Ovary (tissue), 9 donors: ENCODE data around the gene EXOC3. TPM values are rescaled to one million over a fixed set of nuclear protein-coding genes. Genes with fewer than 3 reads are reported as not detected.

Source experiments
- DNase-seq, 5 donors: peaks; one replicate each; pipeline ENCODE4 v3.0.0-alpha.2; 2019 to 2020
- H3K27ac ChIP-seq, 2 donors: fragments of 200-600 bp; one replicate each; pipeline versions ENCODE4 v1.5.1 to v1.8.0; 2019 to 2022
- H3K27me3 ChIP-seq: fragments of 200-600 bp; one replicate; pipeline ENCODE4 v1.8.0; 2022
- H3K36me3 ChIP-seq: fragments of 200-600 bp; sonication (generic); one replicate; pipeline ENCODE4 v1.5.1; 2019
- H3K4me1 ChIP-seq: one replicate; pipeline ENCODE4 v1.8.1; 2013; ENCODE audit warnings: mild to moderate bottlenecking, moderate library complexity; ENCODE audit not compliant: insufficient read depth
- H3K4me3 ChIP-seq: fragments of 200-600 bp; sonication (generic); one replicate; pipeline ENCODE4 v1.5.1; 2017
- H3K9me3 ChIP-seq, 2 donors: fragments of 200-600 bp in 1 of 2; sonication (generic) in 1 of 2; one replicate each; pipeline versions ENCODE4 v1.5.1 to v1.8.1; 2013 to 2019; ENCODE audit warnings: mild to moderate bottlenecking in 1 of 2, moderate library complexity in 1 of 2
- EP300 ChIP-seq: sonication (generic); formaldehyde crosslinking; IDR thresholded peaks from one replicate; pipeline ENCODE4 v1.6.1; 2017; ENCODE audit warnings: antibody characterized with exemption
- POLR2A ChIP-seq: fragments of 450-650 bp; IDR thresholded peaks from one replicate; pipeline ENCODE4 v1.6.1; 2017; ENCODE audit warnings: antibody characterized with exemption, mild to moderate bottlenecking, moderate library complexity
- WGBS, 3 donors: extraction: QIAGEN DNeasy Blood & Tissue Kit in 1 of 3; methylation state at CpG; one replicate each; pipeline versions ENCODE4 v1.1.5 to v1.1.7; 2013 to 2017; 5-methylcytosine and 5-hydroxymethylcytosine counted together
- intact Hi-C, 4 donors: fragments of 100-400 bp; cut with DNase I; formaldehyde crosslinking; loops; one replicate each; pipeline versions ENCODE4 v1.11.0 to v1.15.1; 2022 to 2023
- polyA plus RNA-seq, 2 donors: library from polyadenylated mRNA; stranded (reverse); fragments of 200-250 nt in 1 of 2; fragments of 350-450 nt in 1 of 2; fragmentation: Illumina TruSeq in 1 of 2; extraction: RNeasy Lipid Tissue Mini Kit (QIAGEN cat#74804) in 1 of 2; gene quantifications; one replicate each; pipeline ENCODE4 v1.2.3, GENCODE V29; 2013 to 2014
- total RNA-seq, 7 donors: library from RNA; depleted of rRNA in 2 of 7; stranded (reverse); fragments of >200 nt in 2 of 7; fragmentation: NEBNext Ultra II Directional in 3 of 7; extraction: Animal tissue kit (Norgen Biotek cat#: 25700) in 3 of 7; gene quantifications; one replicate each; pipeline versions ENCODE4 v1.1.0 to v1.2.4, GENCODE V29; 2016 to 2023
- TF ChIP-seq, protein P1 (sequence below), 3 donors: fragments of 450-650 bp in 2 of 3; fragments of 200-600 bp in 1 of 3; IDR thresholded peaks; one replicate each; pipeline versions ENCODE4 v1.5.1 to v1.8.0; 2016 to 2022; ENCODE audit warnings: antibody characterized with exemption in 3 of 3, mild to moderate bottlenecking in 1 of 3
- donor health status: DM: no; HTN: no; CAD: no; lungs with moderate emphysema.
- donor health status: DM: no; HTN: no; CAD: no.
- donor health status: Bipolar disorder and iron deficiency.
- donor health status: DM: yes; HTN: yes; CAD: no.
- donor health status: DM: no; HTN: no; CAD: no.
- donor health status: DM: yes; HTN: yes; CAD: no.

Gene EXOC3
- total and polyA plus RNA-seq, 9 donors = 25.5 to 67.4 (median 49.4) TPM

- WGBS, 3 donors = 40 to 53% (median 49%) methylated on average over 15 to 18 of the region's 18 CpGs
- peaks cover 8% of the 10 kb centered on the region for H3K4me1 ChIP-seq
Observed at GRCh38 chr5:478369-478981, 35.5 kb downstream of the EXOC3 start.

GRCh38 chr5:478982-479535 lies 36.1 kb downstream of the EXOC3 start:
- TF ChIP-seq, protein P1, sequence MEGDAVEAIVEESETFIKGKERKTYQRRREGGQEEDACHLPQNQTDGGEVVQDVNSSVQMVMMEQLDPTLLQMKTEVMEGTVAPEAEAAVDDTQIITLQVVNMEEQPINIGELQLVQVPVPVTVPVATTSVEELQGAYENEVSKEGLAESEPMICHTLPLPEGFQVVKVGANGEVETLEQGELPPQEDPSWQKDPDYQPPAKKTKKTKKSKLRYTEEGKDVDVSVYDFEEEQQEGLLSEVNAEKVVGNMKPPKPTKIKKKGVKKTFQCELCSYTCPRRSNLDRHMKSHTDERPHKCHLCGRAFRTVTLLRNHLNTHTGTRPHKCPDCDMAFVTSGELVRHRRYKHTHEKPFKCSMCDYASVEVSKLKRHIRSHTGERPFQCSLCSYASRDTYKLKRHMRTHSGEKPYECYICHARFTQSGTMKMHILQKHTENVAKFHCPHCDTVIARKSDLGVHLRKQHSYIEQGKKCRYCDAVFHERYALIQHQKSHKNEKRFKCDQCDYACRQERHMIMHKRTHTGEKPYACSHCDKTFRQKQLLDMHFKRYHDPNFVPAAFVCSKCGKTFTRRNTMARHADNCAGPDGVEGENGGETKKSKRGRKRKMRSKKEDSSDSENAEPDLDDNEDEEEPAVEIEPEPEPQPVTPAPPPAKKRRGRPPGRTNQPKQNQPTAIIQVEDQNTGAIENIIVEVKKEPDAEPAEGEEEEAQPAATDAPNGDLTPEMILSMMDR (IDR thresholded peaks at IDR 0.05) = no peak
- TF ChIP-seq EP300 (no peak), POLR2A (no peak)
- H3K27ac ChIP-seq = no peak overlapping the region
- DNase-seq = no peak
- no peak overlapping the region for H3K4me3 ChIP-seq
- H3K4me1 ChIP-seq = peaks cover 8% of the 10 kb centered on the region
- WGBS, 3 donors = 57 to 67% (median 66%) methylated on average over 17 to 18 of the region's 18 CpGs
- no peaks in the 10 kb centered on the region for H3K36me3 ChIP-seq
- no peaks in the 10 kb centered on the region for H3K9me3 ChIP-seq
- no peaks in the 10 kb centered on the region for H3K27me3 ChIP-seq
- intact Hi-C loops = no loop called here

More at GRCh38 chr5:478369-478981, 35.5 kb downstream of the EXOC3 start:
- DNase-seq = no peak
- intact Hi-C loops = no loop called here
- Histone ChIP-seq H3K27me3 (no peaks in the 10 kb centered on the region), H3K9me3 (no peaks in the 10 kb centered on the region), H3K27ac (no peak overlapping the region), H3K36me3 (no peaks in the 10 kb centered on the region), H3K4me3 (no peak overlapping the region)
- TF ChIP-seq POLR2A (no peak), EP300 (no peak)
- TF ChIP-seq, protein P1 (IDR thresholded peaks at IDR 0.05) = no peak

GRCh38 chr5:479566-480319 lies 36.8 kb downstream of the EXOC3 start:
- Histone ChIP-seq H3K36me3 (no peaks in the 10 kb centered on the region), H3K27ac (no peak overlapping the region), H3K4me3 (no peak overlapping the region), H3K4me1 (peaks cover 8% of the 10 kb centered on the region), H3K9me3 (no peaks in the 10 kb centered on the region), H3K27me3 (no peaks in the 10 kb centered on the region)
- no peak for TF ChIP-seq POLR2A
- TF ChIP-seq, protein P1 (IDR thresholded peaks at IDR 0.05) = no peak
- DNase-seq = no peak
- intact Hi-C loops = loop anchor here in 1 of 4 donors (10.0 kb wide), 1 partner anchor 125 kb away; no protein-coding TSS in a partner anchor
- WGBS, 3 donors = 69 to 72% (median 71%) methylated on average over 32 to 34 of the region's 34 CpGs

DNA sequence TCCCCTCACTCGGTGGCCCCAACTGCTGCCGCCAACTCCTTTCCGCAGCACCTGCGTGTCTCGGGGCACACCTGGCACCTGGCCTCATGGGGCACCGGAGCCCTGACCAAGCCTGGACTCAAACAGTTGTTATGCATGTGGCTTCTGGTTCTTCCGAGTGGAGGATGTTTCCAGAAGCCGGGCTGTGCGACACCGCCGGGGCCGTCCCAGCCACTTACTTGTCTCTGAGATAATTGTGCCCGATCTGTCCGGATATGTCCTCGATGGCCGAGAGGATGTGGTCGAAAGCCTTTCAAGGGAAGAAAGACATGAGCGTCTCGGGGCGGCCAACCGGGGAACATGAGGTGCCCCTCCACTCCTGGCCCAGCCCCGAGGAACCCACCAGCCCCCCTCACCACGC lies 38.4 kb downstream of the EXOC3 start:
- no peak overlapping the region for H3K27ac ChIP-seq
- no peaks in the 10 kb centered on the region for H3K4me1 ChIP-seq
- no peaks in the 10 kb centered on the region for H3K27me3 ChIP-seq
- intact Hi-C loops = loop anchor here in 1 of 4 donors (10.0 kb wide), 1 partner anchor 123 kb away; no protein-coding TSS in a partner anchor
- H3K9me3 ChIP-seq = no peaks in the 10 kb centered on the region
- H3K4me3 ChIP-seq = no peak overlapping the region
- 64 to 85% (median 81%) methylated on average over 21 to 23 of the region's 23 CpGs for WGBS, 3 donors
- no peaks in the 10 kb centered on the region for H3K36me3 ChIP-seq
- TF ChIP-seq EP300 = no peak
- TF ChIP-seq, protein P1 (IDR thresholded peaks at IDR 0.05) = no peak
- TF ChIP-seq POLR2A = no peak
- DNase-seq = no peak
